Erythroblast (primary cell): ENCODE data around the gene C1QTNF3.
"Not testable (repeated sequence)": the region's sequence is repeated elsewhere in the genome, so short reads cannot be mapped to it uniquely, and the experiment has no call there.

Source experiments
- DNase-seq, 2 experiments: peaks; one replicate each; lab custom pipeline; 2025; lab: John Stamatoyannopoulos, UW
- GATA1 ChIP-seq: IDR thresholded peaks from 2 replicates; pipeline ENCODE4 v1.6.1; 2011; ENCODE audit warnings: low read depth, mild to moderate bottlenecking, control low read depth, low read length, moderate library complexity
- POLR2A ChIP-seq: IDR thresholded peaks from 2 replicates; pipeline ENCODE4 v1.6.1; 2011; ENCODE audit warnings: mild to moderate bottlenecking, low read length

The C1QTNF3 gene

DNA sequence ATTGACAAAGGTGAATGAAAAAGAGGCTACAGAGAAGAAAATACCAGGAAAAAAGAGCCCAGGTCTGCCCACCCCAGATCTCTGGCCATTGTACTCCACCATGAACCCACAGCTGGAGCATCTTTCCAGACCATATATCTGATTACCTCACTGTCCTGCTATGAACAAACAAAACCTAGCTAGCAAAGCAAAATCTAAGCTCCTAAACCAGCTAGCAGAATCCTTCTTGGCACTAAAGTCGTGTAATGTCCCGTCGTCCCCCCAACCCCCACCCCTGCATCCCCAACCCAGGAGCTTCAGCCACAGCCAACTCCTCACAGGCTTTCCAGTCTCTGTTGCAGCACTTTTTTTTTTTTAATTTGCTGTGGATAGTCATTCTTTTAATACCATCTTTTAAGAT, 2.5 kb downstream of the C1QTNF3 start:
- TF ChIP-seq GATA1, result no peak
- TF ChIP-seq POLR2A, result no peak
- DNase-seq, result no peak

DNA sequence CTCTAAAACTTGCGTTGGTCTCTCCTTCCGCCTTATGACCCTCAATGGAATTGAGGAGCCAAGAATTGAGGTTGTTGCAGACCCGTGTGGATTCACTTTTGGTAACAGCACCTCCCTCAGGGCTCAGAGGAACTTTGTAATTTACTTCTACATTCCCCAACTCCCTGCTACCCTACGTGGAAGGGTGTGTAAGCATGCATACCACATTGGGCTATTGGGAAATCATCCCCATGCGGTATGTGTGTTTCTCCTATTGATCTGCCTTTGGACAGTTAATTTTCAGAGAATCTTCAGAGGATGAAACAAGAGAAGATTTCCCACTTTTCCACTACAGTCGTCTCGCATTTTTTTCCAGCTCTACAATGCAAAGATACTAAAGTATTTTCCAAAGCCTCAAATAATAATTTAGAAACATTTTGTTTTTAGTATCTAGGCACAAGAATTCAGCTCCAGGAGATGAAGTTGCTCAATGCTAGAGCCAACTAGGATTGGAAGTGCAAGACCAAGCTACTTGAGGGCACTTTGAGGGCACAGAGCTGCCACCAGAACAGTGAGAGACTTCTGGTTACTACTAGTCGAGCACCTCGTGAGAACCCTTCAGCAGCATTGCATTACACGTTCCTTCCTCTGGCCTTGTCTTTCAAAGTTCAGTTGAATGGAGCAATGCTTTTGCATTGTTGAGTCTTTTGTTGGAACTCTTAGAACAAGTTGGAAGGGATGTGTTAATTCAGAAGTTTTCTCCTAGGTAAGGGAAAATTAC, 3.4 kb downstream of the C1QTNF3 start:
- no peak for DNase-seq
- TF ChIP-seq POLR2A, result no peak
- no peak for TF ChIP-seq GATA1

DNA sequence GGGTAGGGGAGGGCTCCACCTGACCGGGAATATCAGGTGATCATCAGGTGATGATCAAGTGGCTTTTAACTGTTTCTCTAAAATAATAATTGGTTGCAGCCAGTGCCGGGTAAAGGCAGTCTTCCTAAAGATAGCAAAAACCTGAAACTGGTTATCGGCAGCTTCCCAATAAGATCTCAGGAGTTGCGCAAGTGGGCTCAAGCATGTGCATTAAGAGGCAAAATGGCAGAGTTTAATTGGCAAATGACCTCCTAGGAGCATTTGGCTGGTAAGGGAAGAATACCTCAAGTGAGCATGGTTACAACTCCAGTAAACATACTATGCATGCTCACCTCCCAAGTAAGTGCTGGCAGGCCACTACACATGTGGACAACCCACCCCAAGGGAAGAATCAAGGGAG, 4.2 kb downstream of the C1QTNF3 start:
- no peak for DNase-seq
- TF ChIP-seq GATA1, result no peak
- TF ChIP-seq POLR2A, result no peak

DNA sequence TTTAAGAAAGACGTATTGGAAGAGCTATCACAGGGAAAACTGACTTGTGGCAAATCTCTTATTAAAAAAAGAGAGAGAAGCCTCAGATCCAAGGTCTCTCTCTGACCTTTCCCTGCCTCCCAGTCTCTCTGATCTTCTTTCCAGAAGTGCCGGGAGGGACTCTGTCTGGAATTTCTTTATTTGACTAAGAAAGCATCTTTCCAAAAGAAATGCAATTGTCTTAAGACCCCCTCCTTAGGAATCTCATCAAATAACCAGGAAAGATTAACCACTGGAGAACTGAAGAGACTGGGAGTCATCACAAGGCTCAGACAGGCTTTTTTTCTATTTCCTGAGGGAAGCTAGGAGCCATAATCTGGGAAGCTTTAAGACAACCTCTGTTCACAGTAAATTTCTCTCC, 4.6 kb downstream of the C1QTNF3 start:
- DNase-seq, result no peak
- TF ChIP-seq GATA1, result no peak
- TF ChIP-seq POLR2A, result no peak

DNA sequence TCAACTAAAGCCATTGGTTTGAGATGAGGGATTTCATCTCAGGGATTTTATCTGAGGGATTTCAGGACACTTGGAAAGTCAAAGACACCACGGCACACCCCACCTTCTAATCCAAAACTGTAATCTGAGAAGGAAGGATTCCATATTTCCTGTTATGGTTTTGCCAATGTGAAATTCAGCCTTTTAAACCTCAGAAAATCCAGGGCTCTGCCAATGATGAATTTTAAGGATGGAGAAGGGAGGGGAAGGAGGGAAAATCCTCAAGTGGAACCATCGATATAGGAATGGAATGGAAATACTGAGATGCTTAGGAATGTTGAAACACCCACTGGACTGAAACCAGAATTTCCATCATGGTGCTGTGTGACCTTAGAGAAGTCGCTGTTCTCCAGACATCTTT, 5.3 kb downstream of the C1QTNF3 start:
- no peak for TF ChIP-seq POLR2A
- no peak for DNase-seq

DNA sequence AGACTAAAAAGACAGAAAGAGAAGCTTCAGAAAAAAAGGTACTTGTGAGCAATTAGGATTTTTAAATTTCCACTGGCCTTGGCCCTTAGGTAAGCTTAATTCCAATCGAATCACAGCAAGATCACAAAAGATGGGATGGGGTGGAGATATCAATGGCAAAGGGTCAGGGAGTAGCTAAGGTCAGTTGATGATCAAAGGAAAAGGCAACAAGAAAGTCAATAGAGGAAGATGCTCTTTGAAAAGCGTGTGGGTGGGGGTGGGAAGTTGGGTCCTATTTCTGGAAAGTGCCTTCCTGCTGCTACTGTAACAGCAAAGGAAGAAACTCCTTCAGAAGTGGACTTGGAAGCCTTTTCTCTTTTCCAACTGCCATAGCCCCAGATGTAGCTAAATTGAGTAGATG, 7.3 kb downstream of the C1QTNF3 start:
- TF ChIP-seq GATA1 (no peak), POLR2A (no peak)
- no peak for DNase-seq

DNA sequence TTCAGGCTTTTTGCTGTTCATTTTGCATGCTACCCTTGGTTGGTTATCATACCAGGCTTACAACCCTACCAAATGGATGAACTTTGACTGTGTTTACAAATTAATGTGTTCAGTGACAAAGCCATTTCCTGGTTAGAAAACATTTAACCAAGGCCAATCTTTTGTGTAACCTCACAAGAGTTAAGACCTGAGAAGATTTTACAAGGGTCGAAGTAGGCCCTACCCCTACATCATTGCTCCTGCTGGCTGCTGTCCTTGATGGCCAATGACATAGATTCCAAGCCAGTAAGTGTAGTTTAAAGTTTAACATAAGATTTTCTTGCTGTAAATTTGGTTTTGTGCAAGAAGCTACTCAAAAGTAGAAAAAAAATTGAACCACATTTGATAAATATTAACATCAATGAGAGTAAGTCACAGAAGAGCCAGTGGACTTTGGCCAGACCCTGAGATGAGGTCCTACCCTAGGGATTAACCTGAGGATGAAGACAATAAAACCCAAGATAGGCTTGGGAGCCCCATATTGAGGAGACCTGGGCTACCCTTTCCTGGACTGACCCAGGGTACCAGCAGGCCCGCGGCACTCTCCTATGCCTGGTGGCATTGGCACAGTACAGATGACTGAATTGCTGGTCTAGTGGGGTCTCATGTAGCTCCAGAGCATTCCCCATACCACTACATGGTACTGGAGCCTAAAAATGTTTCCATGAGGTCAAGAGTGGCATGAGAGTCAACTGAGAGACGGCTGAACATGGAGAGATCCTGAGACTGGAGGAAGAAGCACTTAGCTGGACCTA, 8.3 kb downstream of the C1QTNF3 start:
- no peak for DNase-seq
- TF ChIP-seq POLR2A (no peak), GATA1 (no peak)

DNA sequence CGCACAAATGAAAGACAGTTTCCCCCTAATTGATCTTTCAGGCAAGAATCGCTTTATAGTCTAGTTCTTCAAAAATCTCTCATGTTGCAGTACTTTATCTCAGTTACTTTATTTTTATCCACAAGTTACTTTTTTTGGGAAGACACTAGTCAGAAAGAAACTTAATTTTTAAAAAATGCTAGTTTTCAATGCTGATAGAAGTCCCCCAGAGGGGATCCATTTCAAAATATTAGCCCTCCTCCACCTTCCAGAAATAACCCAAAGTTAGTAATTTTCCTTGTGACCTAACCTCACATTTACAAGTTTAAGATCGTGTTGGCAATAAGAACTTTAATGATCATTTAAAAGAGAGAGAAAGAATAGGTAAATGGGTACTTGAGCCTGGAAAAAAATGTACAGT, 11.0 kb downstream of the C1QTNF3 start:
- no peak for DNase-seq
- TF ChIP-seq POLR2A (no peak), GATA1 (no peak)

DNA sequence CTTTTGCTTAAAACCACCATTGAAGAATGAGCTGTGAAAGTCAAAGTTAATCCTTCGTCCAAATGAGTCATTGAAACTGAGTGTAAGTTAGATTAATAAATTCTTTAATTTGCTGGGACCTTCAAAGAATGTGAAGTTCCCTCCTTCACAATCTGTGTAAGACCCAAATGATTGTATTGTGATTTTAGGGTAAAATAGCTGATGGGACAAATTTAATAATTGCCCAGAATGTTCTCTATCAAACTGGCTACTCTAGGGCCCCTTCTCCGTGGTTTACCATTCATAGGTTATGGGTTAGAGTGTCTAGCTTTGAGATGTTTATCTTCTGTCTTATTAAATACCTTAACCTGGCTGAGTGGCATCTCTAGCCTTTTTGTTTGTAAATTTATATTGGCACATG, 11.9 kb downstream of the C1QTNF3 start:
- no peak for TF ChIP-seq POLR2A
- no peak for TF ChIP-seq GATA1
- no peak for DNase-seq

DNA sequence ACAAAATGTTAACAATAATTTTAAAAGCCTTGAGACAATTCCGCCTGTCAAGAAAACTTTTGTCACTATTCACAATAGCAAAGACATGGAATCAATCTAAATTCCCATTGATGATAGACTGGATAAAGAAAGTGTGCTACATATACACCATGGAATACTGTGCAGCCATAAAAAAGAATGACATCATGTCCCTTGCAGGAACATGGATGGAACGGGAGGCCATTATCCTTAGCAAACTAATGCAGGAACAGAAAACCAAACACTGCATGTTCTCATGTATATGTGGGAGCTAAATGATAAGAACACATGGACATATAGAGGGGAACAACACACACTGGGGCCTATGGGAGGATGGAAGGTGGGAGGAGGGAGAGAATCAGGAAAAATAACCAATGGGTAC, 12.4 kb downstream of the C1QTNF3 start:
- DNase-seq, result not testable (repeated sequence)

DNA sequence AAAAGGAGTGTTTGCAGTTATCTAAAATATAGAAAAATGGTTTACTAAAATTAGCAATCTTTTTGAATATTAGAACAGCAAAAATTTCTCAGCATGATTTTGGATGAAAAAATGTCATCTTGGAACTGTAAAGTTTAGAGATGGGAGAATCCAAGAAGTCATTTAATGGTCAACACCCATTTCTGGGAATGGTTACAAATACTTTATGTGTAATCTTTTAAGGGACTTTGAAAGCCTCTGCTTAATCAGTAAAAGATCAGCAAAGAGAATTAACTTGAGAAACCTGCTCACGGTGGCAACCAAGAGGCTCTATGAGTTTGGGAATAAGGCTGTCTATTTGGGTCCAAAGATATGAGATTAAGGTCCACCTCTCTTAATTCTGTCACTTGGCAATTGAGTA, 13.0 kb downstream of the C1QTNF3 start:
- TF ChIP-seq GATA1 (no peak), POLR2A (no peak)
- no peak for DNase-seq

DNA sequence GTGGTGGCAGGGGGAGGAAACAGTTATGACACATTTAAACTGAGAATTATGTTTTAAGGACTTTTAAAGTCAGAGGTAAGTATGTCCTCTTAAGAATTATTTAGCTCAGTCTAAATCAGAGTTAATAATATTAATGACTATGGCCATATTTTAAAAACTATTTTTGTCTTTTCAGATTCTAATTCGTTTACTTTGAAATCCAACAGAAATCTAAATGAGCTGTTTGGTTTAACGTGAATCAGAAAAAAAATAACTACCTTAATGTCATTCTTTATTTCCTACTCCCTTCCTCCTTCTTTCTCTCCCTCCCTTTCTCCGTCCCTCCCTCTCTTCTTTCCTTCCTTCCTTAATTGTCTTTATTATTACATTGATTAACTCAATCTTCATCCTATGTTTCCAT, 14.7 kb downstream of the C1QTNF3 start:
- DNase-seq, result no peak
- TF ChIP-seq GATA1, result no peak
- no peak for TF ChIP-seq POLR2A

DNA sequence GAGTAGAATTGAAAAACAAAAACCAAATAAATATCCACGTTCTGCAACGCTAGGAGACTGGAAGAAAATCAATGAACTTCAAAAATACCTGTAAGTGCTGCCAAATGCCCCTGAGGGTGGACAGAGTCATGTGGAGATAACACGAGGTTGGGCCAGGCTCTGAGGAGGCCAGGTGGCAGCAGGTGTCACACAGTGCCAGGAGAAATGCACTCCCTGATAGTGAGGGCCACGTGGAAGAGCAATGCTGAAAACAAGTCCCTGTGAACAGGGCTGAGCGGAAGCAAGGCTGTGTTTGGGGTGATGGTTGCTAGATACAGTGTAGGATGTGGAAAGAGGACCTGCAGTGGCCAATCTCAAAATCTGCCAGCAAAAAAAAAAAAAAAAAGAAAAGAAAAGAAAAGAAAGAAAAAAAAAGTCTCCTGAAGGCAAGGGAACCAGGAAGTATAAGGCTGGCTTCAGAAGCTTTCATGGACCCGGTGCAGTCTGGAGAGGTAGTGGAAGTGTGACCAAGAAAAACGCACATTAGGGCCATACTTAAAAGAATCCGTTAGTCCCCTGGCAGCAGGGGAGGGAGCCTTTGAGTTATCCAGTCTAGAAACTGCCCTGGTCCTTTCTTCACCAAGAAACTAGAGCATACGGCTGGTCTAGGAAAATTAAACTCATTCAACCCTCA, 16.8 kb downstream of the C1QTNF3 start:
- no peak for DNase-seq
- no peak for TF ChIP-seq POLR2A
- no peak for TF ChIP-seq GATA1

DNA sequence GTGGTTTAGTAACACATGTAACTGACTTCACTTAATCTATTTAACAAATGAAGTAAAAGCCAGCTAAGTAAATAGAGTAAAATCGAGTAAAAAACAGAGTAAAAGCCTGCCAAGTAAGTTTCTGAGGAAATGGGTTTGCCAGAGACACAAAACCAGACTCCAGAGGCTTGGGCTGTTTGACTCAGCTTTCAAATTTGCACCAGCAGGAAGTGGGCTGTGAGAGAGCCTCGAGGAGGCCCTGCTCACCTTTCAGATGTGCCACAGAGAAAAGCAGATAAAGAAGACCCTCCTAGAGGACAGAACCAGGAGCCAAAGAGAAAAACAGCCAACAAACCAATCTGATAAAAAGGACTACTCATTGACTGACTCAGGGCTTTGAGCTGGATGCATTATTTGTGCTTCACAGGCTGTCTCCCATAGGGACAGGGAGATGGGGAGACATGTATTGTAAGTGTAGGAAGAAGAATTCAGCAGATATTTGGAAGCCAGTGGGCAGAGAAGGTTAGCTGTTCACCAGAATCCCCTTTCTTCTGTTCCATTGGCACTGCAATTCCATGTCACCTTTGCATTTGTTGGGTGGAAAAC, 20.8 kb downstream of the C1QTNF3 start:
- DNase-seq, result no peak
- TF ChIP-seq POLR2A, result no peak
- no peak for TF ChIP-seq GATA1

DNA sequence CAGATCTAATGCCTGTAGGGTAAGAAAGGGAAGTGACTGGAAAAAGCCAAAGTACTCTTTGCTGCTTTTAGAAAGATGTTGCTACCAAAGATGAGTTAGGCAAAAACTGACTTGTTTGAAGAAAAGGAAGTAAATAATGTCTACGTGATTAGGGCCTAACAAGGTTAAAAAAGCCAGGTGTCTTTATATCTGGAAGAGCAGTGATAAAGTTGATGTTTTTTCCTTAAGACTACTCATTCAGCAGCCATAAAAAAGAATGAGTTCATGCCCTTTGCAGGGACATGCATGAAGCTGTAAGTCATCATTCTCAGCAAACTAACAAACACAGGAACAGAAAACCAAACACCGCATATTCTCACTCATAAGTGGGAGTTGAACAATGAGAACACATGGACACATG, 21.7 kb downstream of the C1QTNF3 start:
- DNase-seq, result no peak
- TF ChIP-seq GATA1 (no peak), POLR2A (no peak)
